ENCODE results near the gene PRKCH. TPM values are rescaled to one million over a fixed set of nuclear protein-coding genes. Genes with fewer than 3 reads are reported as not detected.
A peak's percentile ranks its signal among the peaks of the same experiment; 100 is the strongest.

PRKCH gene
- total RNA-seq, 4 donors from 2014 or later, result 17.9 to 28.7 (median 25.0) TPM

GRCh38 chr14:61535458-61535857 lies 214.1 kb downstream of the PRKCH start:
- WGBS, 2 donors (ENCODE audit: low coverage in 1 of 2), result 94 to 100% methylated on average over 2 to 4 of the region's 4 CpGs
- TF ChIP-seq EP300 (IDR thresholded peaks at IDR 0.05) (no peak), POLR2AphosphoS5 (IDR thresholded peaks at IDR 0.05) (no peak), CTCF (IDR thresholded peaks at IDR 0.05) (no peak), POLR2A (IDR thresholded peaks at IDR 0.05) (no peak)
- no peak overlapping the region for H3K27ac ChIP-seq
- no peaks in the 10 kb centered on the region for H3K9me3 ChIP-seq
- peaks cover 0 to 19% (median 3%) of the 10 kb centered on the region in 3 donors for H3K4me1 ChIP-seq
- no peak overlapping the region for H3K4me3 ChIP-seq
- H3K36me3 ChIP-seq, result no peaks in the 10 kb centered on the region
- H3K27me3 ChIP-seq, result no peaks in the 10 kb centered on the region
- ATAC-seq, result no peak

- H3K4me1 ChIP-seq, result peaks cover 0 to 31% (median 3%) of the 10 kb centered on the region in 3 donors
- 69 to 92% methylated on average over 7 to 11 of the region's 12 CpGs for whole genome bisulfite sequencing, 2 donors (ENCODE audit: low coverage in 1 of 2)
- ATAC-seq, result no peak
- peak overlapping the region in 2 of 4 donors; percentile 31 to 39 for H3K27ac ChIP-seq
- no peaks in the 10 kb centered on the region for H3K27me3 ChIP-seq
- TF ChIP-seq CTCF (IDR thresholded peaks at IDR 0.05) (no peak), EP300 (IDR thresholded peaks at IDR 0.05) (no peak), POLR2AphosphoS5 (IDR thresholded peaks at IDR 0.05) (no peak), POLR2A (IDR thresholded peaks at IDR 0.05) (no peak)
- H3K36me3 ChIP-seq, result no peaks in the 10 kb centered on the region
- H3K9me3 ChIP-seq, result no peaks in the 10 kb centered on the region
- no peak overlapping the region for H3K4me3 ChIP-seq
Observed at GRCh38 chr14:61536661-61537562, 215.5 kb downstream of the PRKCH start.

- 31 to 51% methylated on average over 2 to 6 of the region's 8 CpGs for WGBS, 2 donors (ENCODE audit: low coverage in 1 of 2)
- Histone ChIP-seq H3K4me1 (peaks cover 6 to 40% (median 7%) of the 10 kb centered on the region in 3 donors), H3K4me3 (no peak overlapping the region), H3K9me3 (no peaks in the 10 kb centered on the region), H3K27ac (peak overlapping the region in 3 of 4 donors; percentile 16 to 39 (median 31)), H3K27me3 (no peaks in the 10 kb centered on the region), H3K36me3 (no peaks in the 10 kb centered on the region)
- peak; percentile 34 for ATAC-seq
- TF ChIP-seq CTCF (IDR thresholded peaks at IDR 0.05) (no peak), EP300 (IDR thresholded peaks at IDR 0.05) (no peak), POLR2AphosphoS5 (IDR thresholded peaks at IDR 0.05) (no peak), POLR2A (IDR thresholded peaks at IDR 0.05) (no peak)
Observed at GRCh38 chr14:61537563-61538463, 216.4 kb downstream of the PRKCH start.

- Histone ChIP-seq H3K36me3 (no peaks in the 10 kb centered on the region), H3K27me3 (no peaks in the 10 kb centered on the region), H3K9me3 (no peaks in the 10 kb centered on the region), H3K4me1 (peaks cover 8 to 48% (median 15%) of the 10 kb centered on the region in 3 donors), H3K4me3 (no peak overlapping the region), H3K27ac (no peak overlapping the region)
- 56 to 79% methylated on average over 5 of the region's 5 CpGs for WGBS, 2 donors (ENCODE audit: low coverage in 1 of 2)
- TF ChIP-seq POLR2AphosphoS5 (IDR thresholded peaks at IDR 0.05), result no peak
- no peak for TF ChIP-seq CTCF (IDR thresholded peaks at IDR 0.05)
- TF ChIP-seq EP300 (IDR thresholded peaks at IDR 0.05), result no peak
- TF ChIP-seq POLR2A (IDR thresholded peaks at IDR 0.05), result no peak
- no peak for ATAC-seq
Observed at GRCh38 chr14:61538464-61539022, 217.2 kb downstream of the PRKCH start.
